K562 (cell line): ENCODE measurements around the gene SLC29A2. TPM values are rescaled to one million over a fixed set of nuclear protein-coding genes. Genes with fewer than 3 reads are reported as not detected.

ENCODE experiments used
- ATAC-seq: fragments of 200-7000 bp; cut with Tn5 transposase; 3 replicates; pipeline ENCODE4 v1.9.1; 2020; ENCODE audit warnings: moderate library complexity
- BruUV-seq: library from RNA; stranded (reverse); fragments of 400-500 nt; replicated peaks from 2 replicates; lab custom pipeline; 2021; lab: Mats Ljungman, UMichigan
- CTCF ChIA-PET: fragments of 300-600 bp; formaldehyde crosslinking; extraction: SDS; loops from one replicate; lab custom pipeline; 2021; ENCODE audit warnings: low intra/inter-chr PET ratio; lab: Yijun Ruan, JAX
- POLR2A ChIA-PET: fragments of 300-600, 350-650 bp; sonication (Branson Sonifier 250); formaldehyde crosslinking; extraction: SDS; loops from one replicate; lab custom pipeline; 2021; ENCODE audit warnings: antibody characterized with exemption, inconsistent platforms; lab: Yijun Ruan, JAX
- DNase-seq, 4 experiments: peaks; one replicate each; pipeline versions ENCODE4 v3.0.0 to v3.0.0-alpha.2; 2011 to 2018; ENCODE audit warnings: low spot score in 3 of 4, mixed read lengths in 3 of 4; ENCODE audit errors: extremely low read depth in 1 of 4
- FAIRE-seq: peaks from 2 replicates; lab custom pipeline; 2011; peaks lifted over from hg19 to GRCh38; lab: Jason Lieb, UNC
- H2AFZ ChIP-seq: 2 replicates; pipeline ENCODE4 v1.6.0; 2011; ENCODE audit warnings: low read depth, low read length, control low read depth, inconsistent platforms
- H3K27ac ChIP-seq: fragments of 200-600 bp; 3 replicates; pipeline ENCODE4 v1.8.0; 2011; ENCODE audit warnings: low read depth, mild to moderate bottlenecking, control low read depth, inconsistent platforms, low read length, moderate library complexity, mixed read lengths; ENCODE audit errors: extremely low read depth
- H3K27me3 ChIP-seq, 2 experiments: fragments of 300-600 bp in 1 of 2; 2 replicates in 1 of 2; 3 replicates in 1 of 2; pipeline versions ENCODE4 v1.6.0 to v1.8.0; 2011; ENCODE audit warnings: inconsistent platforms in 2 of 2, low read length in 2 of 2, mild to moderate bottlenecking in 1 of 2, mixed read lengths in 1 of 2, moderate library complexity in 1 of 2; ENCODE audit not compliant: control insufficient read depth in 2 of 2, insufficient read depth in 2 of 2
- H3K36me3 ChIP-seq: fragments of 300-600 bp; 3 replicates; pipeline ENCODE4 v1.8.0; 2011; ENCODE audit warnings: mild to moderate bottlenecking, low read length, inconsistent platforms; ENCODE audit not compliant: control insufficient read depth, insufficient read depth
- H3K4me1 ChIP-seq, 2 experiments: fragments of 200-600 bp in 1 of 2; replicated peaks in 1 of 2; 2 replicates in 1 of 2; 3 replicates in 1 of 2; pipeline versions ENCODE4 v1.5.1 to v1.8.0; 2011; ENCODE audit warnings: inconsistent platforms in 2 of 2, low read length in 2 of 2, mild to moderate bottlenecking in 1 of 2, mixed read lengths in 1 of 2, moderate library complexity in 1 of 2; ENCODE audit not compliant: control insufficient read depth in 2 of 2, insufficient read depth in 2 of 2
- H3K4me2 ChIP-seq: 2 replicates; pipeline ENCODE4 v1.6.1; 2011; ENCODE audit warnings: low read length, control low read depth, inconsistent platforms, mixed read lengths; ENCODE audit not compliant: insufficient read depth
- H3K4me3 ChIP-seq: fragments of 200-600 bp; sonication (generic), shearing (Covaris generic); 2 replicates; pipeline ENCODE4 v1.5.1; 2016; ENCODE audit warnings: control low read depth, inconsistent platforms
- H3K79me2 ChIP-seq: fragments of 200-600 bp; 3 replicates; pipeline ENCODE4 v1.8.0; 2011; ENCODE audit warnings: low read length, inconsistent platforms; ENCODE audit not compliant: control insufficient read depth, insufficient read depth
- H3K9ac ChIP-seq, 2 experiments: 2 replicates each; pipeline versions ENCODE4 v1.6.0 to v1.6.1; 2011; ENCODE audit warnings: low read depth in 2 of 2, low read length in 2 of 2, control low read depth in 1 of 2, inconsistent platforms in 1 of 2, mild to moderate bottlenecking in 1 of 2, mixed read lengths in 1 of 2; ENCODE audit not compliant: insufficient read depth in 1 of 2
- H3K9me1 ChIP-seq: one replicate; pipeline ENCODE4 v1.6.0; 2011; ENCODE audit warnings: inconsistent platforms, mild to moderate bottlenecking, low read length, moderate library complexity; ENCODE audit not compliant: control insufficient read depth, insufficient read depth
- H3K9me3 ChIP-seq: replicated peaks from 2 replicates; pipeline ENCODE4 v1.5.1; 2011; ENCODE audit warnings: low read depth, low read length, inconsistent platforms; ENCODE audit not compliant: control insufficient read depth, insufficient read depth
- H4K20me1 ChIP-seq: replicated peaks from 2 replicates; pipeline ENCODE4 v1.6.1; 2011; ENCODE audit warnings: low read length, inconsistent platforms, mixed read lengths; ENCODE audit not compliant: control insufficient read depth, insufficient read depth
- ASH1L ChIP-seq: fragments of 450-650 bp; IDR thresholded peaks from 2 replicates; pipeline ENCODE4 v1.6.1; 2018; ENCODE audit warnings: borderline replicate concordance, mild to moderate bottlenecking, low read depth; ENCODE audit not compliant: partially characterized antibody
- CBX1 ChIP-seq: sonication (generic); IDR thresholded peaks from 2 replicates; pipeline ENCODE4 v1.6.1; 2016; ENCODE audit warnings: antibody characterized with exemption, low read depth, mild to moderate bottlenecking
- CEBPG ChIP-seq, 3 experiments: fragments of 200-800 bp in 1 of 3; sonication (Bioruptor generic) in 1 of 3; sonication (generic) in 1 of 3; formaldehyde crosslinking in 1 of 3; IDR thresholded peaks in 2 of 3; conservative IDR thresholded peaks in 1 of 3; 2 replicates each; pipeline versions ENCODE4 v1.6.1 to v1.8.0; 2016 to 2022; ENCODE audit warnings: missing compliant biosample characterization in 2 of 3, missing genetic modification characterization in 2 of 3, mild to moderate bottlenecking in 1 of 3, missing genetic modification reagents in 1 of 3
- ERF ChIP-seq: fragments of 450-650 bp; formaldehyde crosslinking; IDR thresholded peaks from 2 replicates; pipeline ENCODE4 v1.4.0; 2020; ENCODE audit warnings: mild to moderate bottlenecking, mixed read lengths
- FUS ChIP-seq: fragments of 200-400 bp; formaldehyde crosslinking; optimal IDR thresholded peaks from 2 replicates; pipeline ENCODE3; 2017; ENCODE audit warnings: low read depth, low read length
- KLF1 ChIP-seq: fragments of 450-650 bp; IDR thresholded peaks from 2 replicates; pipeline ENCODE4 v1.6.1; 2016; ENCODE audit warnings: missing genetic modification characterization, missing compliant biosample characterization
- MBD1 ChIP-seq: fragments of 250-450 bp; sonication (Bioruptor Pico); IDR thresholded peaks from 2 replicates; pipeline ENCODE4 v1.8.0; 2022; ENCODE audit warnings: inconsistent platforms
- POLR2B ChIP-seq: fragments of 450-650 bp; IDR thresholded peaks from 2 replicates; pipeline ENCODE4 v1.6.1; 2018; ENCODE audit warnings: low read depth; ENCODE audit not compliant: partially characterized antibody
- PRPF4 ChIP-seq: fragments of 200-400 bp; formaldehyde crosslinking; IDR thresholded peaks from one replicate; pipeline ENCODE4 v1.6.1; 2017; ENCODE audit warnings: low read length, low read depth, mild to moderate bottlenecking; ENCODE audit not compliant: insufficient read depth, poor library complexity, severe bottlenecking
- STAG1 ChIP-seq: sonication (generic); formaldehyde crosslinking; IDR thresholded peaks from 2 replicates; pipeline ENCODE4 v1.5.0; 2020; ENCODE audit warnings: missing genetic modification reagents, borderline replicate concordance
- TCF15 ChIP-seq: fragments of 250-450 bp; sonication (Bioruptor Pico); IDR thresholded peaks from 2 replicates; pipeline ENCODE4 v1.8.0; 2022; ENCODE audit warnings: moderate library complexity, mild to moderate bottlenecking, inconsistent platforms
- ZKSCAN1 ChIP-seq: fragments of 150-350 bp; IDR thresholded peaks from 2 replicates; pipeline ENCODE4 v1.6.1; 2016; ENCODE audit warnings: low read depth, low read length
- ZNF707 ChIP-seq: fragments of 250-450 bp; sonication (Bioruptor Pico); conservative IDR thresholded peaks from 2 replicates; pipeline ENCODE4 v1.8.0; 2022; ENCODE audit warnings: inconsistent platforms, mild to moderate bottlenecking, moderate library complexity
- WGBS: fragments of 100-300 bp; shearing (Covaris generic); methylation state at CpG from one replicate; pipeline ENCODE4 v1.1.6; 2016; ENCODE audit warnings: low coverage, mixed read lengths; ENCODE audit not compliant: insufficient coverage; ENCODE audit errors: missing lambda C conversion rate; 5-methylcytosine and 5-hydroxymethylcytosine counted together
- in situ Hi-C: fragments of 300-500 bp; cut with MboI; formaldehyde crosslinking; loops from 4 replicates; pipeline ENCODE4 v1.15.0; 2018; ENCODE audit warnings: inconsistent platforms, mixed read lengths
- intact Hi-C: fragments of 100-400 bp; cut with micrococcal nuclease; formaldehyde crosslinking; loops from 2 replicates; pipeline ENCODE4 v1.14.2; 2022
- polyA plus RNA-seq, 8 experiments: library from polyadenylated mRNA; depleted of rRNA in 4 of 8; stranded (reverse) in 5 of 8; unstranded in 3 of 8; fragments of >200 nt; fragmentation: Nextera tagmentation in 2 of 8; fragmentation: Illumina TruSeq in 1 of 8; extraction: Ambion mirVana in 2 of 8; extraction: Trizol in 1 of 8; gene quantifications; 2 replicates each; pipeline versions ENCODE4 v1.2.1 to v1.2.3, GENCODE V29; 2011 to 2014; ENCODE audit warnings: inconsistent platforms in 1 of 8, missing spikeins in 1 of 8
- total RNA-seq, 7 experiments: library from RNA; depleted of rRNA in 6 of 7; stranded (reverse); fragments of >200 nt in 6 of 7; fragmentation: Illumina TruSeq in 2 of 7; extraction: Trizol in 2 of 7; gene quantifications; 2 replicates each; pipeline versions ENCODE4 v1.2.1 to v1.2.3, GENCODE V29; 2011 to 2021; ENCODE audit warnings: low replicate concordance in 1 of 7
- TF ChIP-seq, protein P1 (sequence below): fragments of 250-450 bp; sonication (Bioruptor Pico); IDR thresholded peaks from 2 replicates; pipeline ENCODE4 v1.5.0; 2021
- TF ChIP-seq, protein P2 (sequence below), 2 experiments: IDR thresholded peaks in 1 of 2; conservative IDR thresholded peaks in 1 of 2; 2 replicates each; pipeline ENCODE4 v1.6.1; 2016; ENCODE audit warnings: low read depth in 2 of 2, mild to moderate bottlenecking in 1 of 2, missing compliant biosample characterization in 1 of 2, missing genetic modification characterization in 1 of 2, moderate library complexity in 1 of 2

The SLC29A2 gene
- total and polyA plus RNA-seq, 9 of the 15 experiments (the other 6 are each of a cell fraction or from before 2014, with no cell fraction given): 2.4 to 48.6 (median 14.2) TPM

DNA sequence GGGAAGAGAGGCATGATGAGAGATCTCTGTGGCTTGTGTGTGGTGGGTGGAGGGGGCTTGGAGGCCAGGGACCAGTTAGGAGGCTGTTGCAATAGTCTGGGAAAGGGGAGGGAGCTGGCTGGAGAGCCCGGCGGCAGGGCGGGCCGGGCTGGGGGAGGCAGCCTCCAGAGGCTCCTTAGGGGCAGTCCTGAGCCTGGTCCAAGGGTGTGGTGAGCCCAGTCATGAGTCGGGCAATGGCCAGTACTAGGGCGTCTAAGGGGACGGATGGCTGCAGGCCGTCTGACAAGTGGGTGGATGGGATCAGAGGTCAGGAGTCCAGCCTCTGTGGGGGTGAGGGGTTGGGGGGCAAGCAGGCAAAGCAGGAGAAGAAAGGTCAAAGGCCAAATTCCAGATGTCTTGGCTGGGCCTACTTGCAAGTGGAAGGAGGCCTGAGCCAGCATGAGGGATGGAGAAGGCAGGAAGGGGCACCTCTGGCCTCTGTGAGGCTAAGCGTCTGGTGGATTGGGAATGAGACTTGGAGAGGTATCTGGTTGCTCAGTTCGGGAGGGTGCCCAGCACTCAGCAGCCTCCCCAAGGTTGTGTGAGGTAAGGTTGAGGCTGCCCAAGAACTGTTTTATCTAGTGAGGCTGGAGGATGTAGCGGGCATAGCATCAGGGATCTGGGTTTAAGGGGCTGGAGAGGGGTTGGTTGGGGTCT, 48.7 kb downstream of the SLC29A2 start:
- Histone ChIP-seq H3K9me3 (no peaks in the 10 kb centered on the region), H4K20me1 (no peaks in the 10 kb centered on the region), H3K79me2 (no peaks in the 10 kb centered on the region), H2AFZ (peak overlapping the region; percentile 87), H3K4me1 (peaks cover 3 to 46% of the 10 kb centered on the region in 2 experiments; a peak in 3 of 5 replicates), H3K27me3 (no peaks in the 10 kb centered on the region), H3K27ac (no peak overlapping the region), H3K4me2 (no peak overlapping the region), H3K9me1 (peaks cover 4% of the 10 kb centered on the region), H3K9ac (no peak overlapping the region), H3K36me3 (no peaks in the 10 kb centered on the region), H3K4me3 (no peak overlapping the region)
- CTCF ChIA-PET: interaction anchor here (0.7 to 1.5 kb wide), 2 partner anchors 11 to 100 kb away, joined by 8 to 16 read pairs; no protein-coding TSS in a partner anchor
- intact Hi-C loops (no loop called here), in situ Hi-C loops (no loop called here)
- ATAC-seq: no peak
- peak in 1 of 4 experiments; percentile 44 for DNase-seq
- no peak for FAIRE-seq
- POLR2A ChIA-PET: interaction anchor here (0.7 to 1.4 kb wide), 2 partner anchors 10 to 19 kb away, joined by 3 to 9 read pairs; no protein-coding TSS in a partner anchor
- WGBS: 33% methylated on average over 7 of the region's 11 CpGs
- BruUV-seq: no TSS peak
- TF ChIP-seq PRPF4 (no peak), FUS (no peak), MBD1 (CRISPR knock-in tag) (no peak), ZKSCAN1 (no peak), ZNF707 (CRISPR knock-in tag) (no peak), POLR2B (no peak), TCF15 (CRISPR knock-in tag) (no peak), KLF1 (tag) (no peak), ASH1L (no peak), CEBPG (CRISPR knock-in tag; IDR thresholded peaks at IDR 0.05) (no peak), CEBPG (tag; conservative IDR thresholded peaks at IDR 0.05 in 1 of 2, IDR thresholded peaks at IDR 0.05 in 1 of 2) (no peak), CBX1 (no peak), STAG1 (CRISPR knock-in tag) (no peak), ERF (no peak)
- TF ChIP-seq, protein P1, sequence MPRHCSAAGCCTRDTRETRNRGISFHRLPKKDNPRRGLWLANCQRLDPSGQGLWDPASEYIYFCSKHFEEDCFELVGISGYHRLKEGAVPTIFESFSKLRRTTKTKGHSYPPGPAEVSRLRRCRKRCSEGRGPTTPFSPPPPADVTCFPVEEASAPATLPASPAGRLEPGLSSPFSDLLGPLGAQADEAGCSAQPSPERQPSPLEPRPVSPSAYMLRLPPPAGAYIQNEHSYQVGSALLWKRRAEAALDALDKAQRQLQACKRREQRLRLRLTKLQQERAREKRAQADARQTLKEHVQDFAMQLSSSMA (CRISPR knock-in tag): no peak
- TF ChIP-seq, protein P2, sequence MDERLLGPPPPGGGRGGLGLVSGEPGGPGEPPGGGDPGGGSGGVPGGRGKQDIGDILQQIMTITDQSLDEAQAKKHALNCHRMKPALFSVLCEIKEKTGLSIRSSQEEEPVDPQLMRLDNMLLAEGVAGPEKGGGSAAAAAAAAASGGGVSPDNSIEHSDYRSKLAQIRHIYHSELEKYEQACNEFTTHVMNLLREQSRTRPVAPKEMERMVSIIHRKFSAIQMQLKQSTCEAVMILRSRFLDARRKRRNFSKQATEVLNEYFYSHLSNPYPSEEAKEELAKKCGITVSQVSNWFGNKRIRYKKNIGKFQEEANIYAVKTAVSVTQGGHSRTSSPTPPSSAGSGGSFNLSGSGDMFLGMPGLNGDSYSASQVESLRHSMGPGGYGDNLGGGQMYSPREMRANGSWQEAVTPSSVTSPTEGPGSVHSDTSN (CRISPR knock-in tag; IDR thresholded peaks at IDR 0.05; ENCODE audit: low read depth): no peak
- TF ChIP-seq, protein P2 (tag; conservative IDR thresholded peaks at IDR 0.05; ENCODE audit: low read depth): no peak
